DMS153 (cell line): Measurements from ENCODE around the gene RBM15B.
"Not testable (repeated sequence)": the region's sequence is repeated elsewhere in the genome, so short reads cannot be mapped to it uniquely, and the experiment has no call there.

Experiments used
- DNase-seq: peaks from one replicate; lab custom pipeline; 2025; lab: John Stamatoyannopoulos, UW

RBM15B gene

GRCh38 chr3:51379301-51379700 is 11.8 kb upstream of the RBM15B start:
- DNase-seq = no peak

- DNase-seq = no peak
These were observed 11.2 kb upstream of the RBM15B start for GRCh38 chr3:51379746-51380455.

DNA sequence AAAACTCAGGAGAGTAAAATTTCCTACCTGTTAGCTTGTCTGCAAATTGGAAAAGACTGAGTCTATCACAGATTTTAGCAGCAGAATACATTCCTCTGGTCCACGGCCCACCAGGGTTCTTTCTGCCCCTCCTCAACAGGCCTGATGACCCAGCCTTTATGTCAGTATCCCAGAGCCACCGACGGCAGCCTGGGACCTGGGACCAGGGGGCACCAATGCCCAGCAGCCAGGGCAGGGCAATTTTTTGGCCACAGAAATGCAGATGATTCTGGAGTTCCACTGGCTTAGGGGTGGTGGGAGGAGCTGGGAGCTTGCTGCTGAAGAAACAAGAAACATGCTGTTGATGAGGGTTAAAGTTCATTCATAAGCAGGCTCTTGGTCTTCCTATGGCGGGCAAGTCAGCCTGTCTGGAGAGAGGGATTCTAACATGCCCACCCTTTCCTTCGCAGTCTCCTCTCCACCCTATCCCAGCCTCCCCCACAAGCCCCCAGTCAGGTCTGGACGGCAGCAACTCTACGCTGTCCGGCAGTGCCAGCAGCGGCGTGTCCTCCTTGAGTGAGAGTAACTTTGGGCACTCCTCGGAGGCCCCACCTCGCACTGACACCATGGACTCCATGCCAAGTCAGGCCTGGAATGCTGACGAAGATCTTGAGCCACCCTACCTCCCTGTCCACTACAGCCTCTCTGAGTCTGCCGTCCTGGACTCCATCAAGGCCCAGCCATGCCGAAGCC is 10.3 kb upstream of the RBM15B start:
- DNase-seq = no peak

- DNase-seq = no peak
These were observed 9.8 kb upstream of the RBM15B start for GRCh38 chr3:51381333-51381705.

DNA sequence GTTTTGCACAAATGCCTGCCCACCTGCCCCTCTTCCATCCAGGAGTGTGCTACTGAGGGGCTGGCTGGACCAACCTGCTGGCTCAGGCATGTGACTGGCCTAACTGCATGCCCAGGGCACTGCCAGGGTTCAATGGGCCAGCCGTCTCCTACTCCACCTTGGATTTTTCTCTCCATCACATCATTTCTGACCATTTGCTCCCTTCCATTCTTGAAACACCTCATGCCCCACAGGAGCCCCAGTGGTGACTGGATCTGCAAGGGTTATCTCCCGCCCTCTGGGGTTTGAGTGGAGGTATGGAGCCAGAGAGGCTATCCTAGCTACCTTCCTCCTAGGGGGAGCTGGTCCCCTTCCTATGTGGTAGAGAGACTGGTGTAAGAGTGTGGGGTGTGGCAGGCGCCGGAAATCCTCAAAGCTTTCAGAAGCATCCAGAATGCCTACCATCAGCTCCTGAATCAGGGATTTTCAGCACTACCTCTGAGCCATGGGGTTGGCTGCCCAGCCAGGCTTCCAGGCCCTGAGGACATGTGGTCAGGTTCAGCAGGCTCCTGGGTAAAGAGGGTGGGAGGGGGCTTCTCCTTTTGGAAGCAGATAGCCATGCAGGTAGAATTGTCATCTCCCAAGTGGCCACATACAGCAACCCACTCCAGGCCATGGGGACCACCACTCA is 8.9 kb upstream of the RBM15B start:
- no peak for DNase-seq

DNA sequence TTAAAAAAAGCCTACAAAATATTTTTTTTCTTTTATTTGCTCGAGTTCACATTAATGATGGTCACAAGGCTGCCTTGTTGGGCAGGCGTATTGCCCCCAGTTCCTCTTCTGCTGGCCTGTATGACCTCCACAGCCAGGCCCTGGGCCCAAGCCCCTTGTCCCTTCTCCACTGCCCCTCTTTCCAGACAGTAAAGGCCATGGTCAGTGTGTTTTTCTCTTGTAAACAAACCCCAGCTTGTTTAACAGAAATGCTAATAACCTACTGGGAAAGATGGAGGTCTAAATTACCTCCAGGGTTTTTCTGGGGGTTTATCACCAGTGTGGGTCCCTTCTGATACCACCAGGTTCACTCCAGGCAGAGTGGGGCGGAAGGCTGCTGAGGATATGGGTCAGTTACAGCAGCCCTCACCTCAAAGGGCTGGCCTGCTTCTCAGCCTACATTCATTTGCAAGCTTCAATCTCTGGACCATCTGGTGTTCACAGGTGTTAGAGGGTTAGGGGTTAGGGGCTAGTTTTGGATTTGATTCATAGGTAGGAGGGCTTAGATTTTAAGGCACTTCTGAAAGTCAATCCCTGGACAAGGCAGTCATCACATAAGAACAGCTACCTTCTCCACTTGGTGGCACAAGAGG is 8.0 kb upstream of the RBM15B start:
- no peak for DNase-seq

GRCh38 chr3:51384055-51384725 is 6.9 kb upstream of the RBM15B start:
- no peak for DNase-seq

DNA sequence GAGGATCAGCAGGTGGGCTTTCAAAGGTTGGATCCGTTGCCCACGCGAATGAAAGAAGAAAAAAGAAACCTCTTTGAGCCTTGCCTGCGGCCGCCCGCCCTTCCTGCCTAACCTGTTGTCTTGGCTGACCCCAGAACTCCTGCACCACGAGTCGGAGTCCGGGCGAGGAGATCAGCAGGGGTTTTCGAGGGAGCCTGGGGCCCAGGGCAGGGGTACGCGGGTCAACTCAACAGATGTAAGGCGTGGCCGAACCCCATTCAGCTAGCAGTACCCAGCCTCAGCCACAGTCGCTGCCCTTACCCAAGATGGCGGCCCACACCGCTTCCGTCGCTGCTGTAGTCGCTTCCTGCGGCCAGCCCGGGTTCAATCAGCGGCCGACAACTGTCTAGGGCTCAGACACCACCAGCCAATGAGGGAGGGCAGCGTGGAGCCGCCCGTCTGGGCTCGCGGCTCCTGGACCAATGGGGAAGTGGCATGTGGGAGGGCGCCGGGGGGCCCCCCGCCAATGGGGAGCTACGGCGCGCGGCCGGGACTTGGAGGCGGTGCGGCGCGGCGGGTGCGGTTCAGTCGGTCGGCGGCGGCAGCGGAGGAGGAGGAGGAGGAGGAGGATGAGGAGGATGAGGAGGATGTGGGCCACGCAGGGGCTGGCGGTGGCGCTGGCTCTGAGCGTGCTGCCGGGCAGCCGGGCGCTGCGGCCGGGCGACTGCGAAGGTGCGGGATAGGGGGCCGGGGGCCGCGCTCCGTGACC is 6.2 kb upstream of the RBM15B start, which contains the start of gene MANF:
Gene MANF (plus strand): TSS at position 566 of the 748 bp plus-strand sequence. CDS start 52 bp downstream, at position 618.
- peak; percentile 81 for DNase-seq

- DNase-seq = no peak
These were observed 5.4 kb upstream of the RBM15B start for GRCh38 chr3:51385621-51386091.

DNA sequence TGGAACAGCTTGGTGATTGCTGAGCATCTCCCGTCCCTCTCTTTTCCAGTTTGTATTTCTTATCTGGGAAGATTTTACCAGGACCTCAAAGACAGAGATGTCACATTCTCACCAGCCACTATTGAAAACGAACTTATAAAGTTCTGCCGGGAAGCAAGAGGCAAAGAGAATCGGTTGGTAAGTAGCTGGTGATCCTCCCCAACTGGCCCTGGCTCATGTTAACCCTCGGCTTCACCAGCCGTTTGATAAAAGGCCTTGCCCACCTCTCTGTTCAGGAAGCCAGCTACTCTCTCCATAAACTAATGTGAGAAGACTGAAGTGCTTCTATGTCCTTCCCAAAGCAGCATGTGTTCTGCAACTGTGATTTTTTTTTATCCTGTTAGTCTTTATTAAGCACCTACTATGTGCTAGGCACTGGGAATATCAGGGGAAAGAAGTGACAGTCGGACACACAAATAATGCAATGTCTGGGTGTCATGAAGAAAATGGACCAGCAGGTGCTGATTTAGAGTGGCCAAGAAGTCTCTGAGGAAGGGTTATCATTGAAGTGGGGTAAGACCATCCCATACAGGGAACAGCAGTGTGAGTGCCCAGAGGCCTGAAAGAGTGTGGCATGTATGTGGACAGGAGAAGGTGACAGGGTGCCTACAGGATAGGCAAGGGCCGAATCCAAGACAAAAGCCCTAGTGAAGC is 4.8 kb upstream of the RBM15B start:
- no peak for DNase-seq

GRCh38 chr3:51386852-51387229 is 4.2 kb upstream of the RBM15B start:
- DNase-seq = no peak

DNA sequence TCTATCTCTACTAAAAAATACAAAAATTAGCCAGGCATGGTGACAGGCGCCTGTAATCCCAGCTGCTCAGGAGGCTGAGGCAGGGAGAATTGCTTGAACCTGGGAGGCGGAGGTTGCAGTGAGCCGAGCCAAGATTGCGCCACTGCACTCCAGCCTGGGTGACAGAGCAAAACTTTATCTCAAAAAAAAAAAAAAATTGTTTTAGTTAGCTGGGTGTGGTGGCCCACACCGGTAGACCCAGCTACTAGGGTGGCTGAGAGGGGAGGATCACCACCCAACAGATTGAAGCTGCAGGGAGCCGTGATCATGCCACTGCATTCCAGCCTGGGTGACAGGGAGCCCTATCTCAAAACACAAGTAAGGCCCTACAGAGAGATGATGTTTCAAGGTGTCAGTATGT is 3.8 kb upstream of the RBM15B start:
- not testable (repeated sequence) for DNase-seq

DNA sequence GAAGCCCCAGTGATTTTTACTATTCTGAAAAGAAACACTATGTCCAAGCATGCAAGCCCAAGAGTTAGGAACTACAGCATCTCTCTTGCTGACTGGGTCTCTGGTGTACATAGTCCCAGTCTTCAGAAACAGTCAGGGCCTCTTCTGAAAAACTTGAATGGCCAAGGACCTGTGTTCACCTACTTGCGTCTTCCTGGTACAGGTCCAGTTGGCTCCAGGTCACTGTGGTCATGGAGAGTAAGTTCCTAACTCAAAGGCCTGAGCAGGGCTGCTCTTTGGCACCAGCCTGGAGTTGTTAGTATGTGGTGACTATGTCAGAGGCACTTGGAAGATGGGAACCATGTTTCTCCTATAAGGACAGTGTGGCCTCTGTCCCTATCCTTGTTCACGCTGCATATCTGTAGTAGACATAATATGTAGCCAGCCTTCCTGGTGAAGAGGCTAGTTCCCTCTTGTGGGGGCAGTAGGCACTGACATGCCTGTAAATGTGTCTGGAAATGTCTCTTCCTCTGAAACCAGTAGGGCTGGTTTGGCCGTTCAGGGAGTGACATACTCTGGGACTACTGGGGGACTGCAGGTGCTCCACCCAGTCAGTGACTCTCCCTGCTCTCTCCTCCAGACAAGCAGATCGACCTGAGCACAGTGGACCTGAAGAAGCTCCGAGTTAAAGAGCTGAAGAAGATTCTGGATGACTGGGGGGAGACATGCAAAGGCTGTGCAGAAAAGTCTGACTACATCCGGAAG is 2.6 kb upstream of the RBM15B start:
- DNase-seq = no peak

DNA sequence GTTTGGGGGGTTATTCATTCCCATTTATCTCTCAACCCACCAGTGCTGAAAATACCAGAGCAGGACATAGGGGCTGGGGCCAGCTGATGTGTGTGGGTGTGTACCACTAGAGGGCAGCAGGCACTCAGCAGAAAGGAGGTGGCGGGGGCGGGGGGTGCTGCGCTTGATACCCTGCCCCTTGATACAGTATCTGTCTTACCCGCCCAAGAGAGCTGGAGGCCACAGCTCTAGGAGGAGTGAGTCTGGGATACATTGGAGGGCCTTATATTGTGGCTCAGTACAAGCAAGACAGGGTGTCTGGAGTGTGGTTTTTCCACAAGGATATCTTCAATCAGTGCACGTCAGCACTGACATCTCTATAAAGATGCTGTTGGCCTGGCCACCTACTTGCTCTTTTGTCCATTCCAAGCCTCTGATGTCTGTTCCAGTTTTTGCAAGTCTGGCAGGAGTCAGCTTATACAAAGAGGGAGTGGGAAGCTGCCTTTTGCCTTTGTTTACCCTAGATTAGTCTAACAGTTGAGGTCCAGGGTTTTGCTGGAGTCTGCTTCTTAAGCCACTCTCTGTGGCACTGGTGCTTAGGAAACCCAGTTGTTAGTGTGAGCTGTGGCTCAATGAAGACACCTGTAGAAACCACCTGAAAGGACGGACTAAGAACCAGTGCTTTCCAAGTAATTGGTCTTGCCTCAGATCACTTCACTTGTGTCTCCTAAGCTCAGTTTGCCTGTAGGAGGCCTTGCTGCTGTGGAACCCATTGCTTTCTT is 1.5 kb upstream of the RBM15B start:
- no peak for DNase-seq

DNA sequence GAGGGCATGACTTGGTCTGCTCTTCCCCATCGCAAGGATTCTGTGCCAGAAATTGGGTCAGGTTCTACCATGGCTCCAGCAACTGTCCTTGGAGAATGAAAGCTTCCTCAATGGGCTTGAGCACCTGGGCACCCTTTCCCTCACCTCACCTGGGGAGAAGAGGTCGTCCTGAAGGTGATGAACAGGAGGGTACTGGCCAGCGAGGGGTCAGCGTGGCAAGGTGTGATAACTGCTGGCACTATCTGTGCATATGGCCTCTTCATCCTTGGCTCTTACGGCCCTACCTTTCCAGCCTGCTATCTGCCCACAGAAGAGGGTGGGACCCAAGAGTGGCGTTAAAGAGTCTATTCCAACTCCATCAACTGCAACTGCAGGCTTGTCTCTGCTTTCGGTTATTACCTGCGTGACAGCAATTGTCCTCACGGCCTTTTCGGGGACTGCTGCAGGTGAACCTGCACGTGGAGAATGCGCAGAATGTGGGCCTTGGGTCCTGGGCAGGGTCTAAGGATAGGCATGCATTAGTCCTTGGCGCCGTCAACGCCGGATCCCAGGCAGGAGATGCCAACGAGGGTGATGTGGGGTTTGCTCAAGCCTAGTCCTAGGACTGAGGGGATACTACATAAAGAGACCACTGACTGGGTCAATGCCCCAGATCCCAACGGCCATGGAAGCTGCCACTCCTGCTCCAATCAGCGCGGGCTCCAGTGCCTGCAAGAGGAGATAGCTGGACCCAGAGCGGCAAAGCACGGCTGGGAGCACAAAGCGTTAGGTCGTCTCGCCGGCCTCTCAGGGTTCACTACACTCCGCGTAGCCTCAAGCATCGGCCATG is 625 bp upstream of the RBM15B start:
- DNase-seq = no peak

DNA sequence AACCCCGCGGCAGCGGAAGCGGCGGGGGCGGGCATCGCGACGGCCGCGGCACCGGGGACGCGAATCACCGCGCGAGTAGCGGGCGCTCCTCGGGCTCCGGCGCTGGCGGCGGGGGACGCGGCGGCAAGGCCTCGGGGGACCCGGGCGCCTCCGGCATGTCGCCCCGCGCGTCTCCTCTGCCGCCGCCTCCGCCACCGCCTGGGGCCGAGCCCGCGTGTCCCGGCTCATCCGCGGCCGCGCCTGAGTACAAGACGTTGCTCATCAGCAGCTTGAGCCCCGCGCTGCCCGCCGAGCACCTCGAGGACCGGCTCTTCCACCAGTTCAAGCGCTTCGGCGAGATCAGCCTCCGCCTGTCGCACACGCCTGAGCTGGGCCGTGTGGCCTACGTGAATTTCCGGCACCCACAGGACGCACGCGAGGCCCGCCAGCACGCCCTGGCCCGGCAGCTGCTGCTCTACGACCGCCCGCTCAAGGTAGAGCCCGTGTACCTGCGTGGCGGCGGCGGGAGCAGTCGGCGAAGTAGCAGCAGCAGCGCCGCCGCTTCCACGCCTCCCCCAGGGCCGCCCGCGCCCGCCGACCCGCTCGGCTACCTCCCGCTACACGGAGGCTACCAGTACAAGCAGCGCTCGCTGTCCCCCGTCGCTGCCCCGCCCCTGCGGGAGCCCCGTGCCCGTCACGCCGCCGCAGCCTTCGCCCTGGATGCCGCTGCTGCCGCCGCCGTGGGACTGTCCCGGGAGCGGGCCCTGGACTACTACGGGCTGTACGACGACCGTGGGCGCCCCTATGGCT is 675 bp downstream of the RBM15B start:
- no peak for DNase-seq

GRCh38 chr3:51392355-51393133 is 1.5 kb downstream of the RBM15B start:
- no peak for DNase-seq
